GM18498 (cell line): ENCODE data around the gene SRGAP3.

Experiments used
- ATAC-seq: cut with Tn5 transposase; IDR thresholded peaks from one replicate; pipeline ENCODE4 v1.9.1; 2021; ENCODE audit warnings: mild to moderate bottlenecking, moderate library complexity; ENCODE audit not compliant: unreplicated experiment

SRGAP3 gene

GRCh38 chr3:9151240-9151639, 98.2 kb downstream of the SRGAP3 start:
- no peak for ATAC-seq

GRCh38 chr3:9149566-9149965, 99.9 kb downstream of the SRGAP3 start:
- ATAC-seq = no peak

DNA sequence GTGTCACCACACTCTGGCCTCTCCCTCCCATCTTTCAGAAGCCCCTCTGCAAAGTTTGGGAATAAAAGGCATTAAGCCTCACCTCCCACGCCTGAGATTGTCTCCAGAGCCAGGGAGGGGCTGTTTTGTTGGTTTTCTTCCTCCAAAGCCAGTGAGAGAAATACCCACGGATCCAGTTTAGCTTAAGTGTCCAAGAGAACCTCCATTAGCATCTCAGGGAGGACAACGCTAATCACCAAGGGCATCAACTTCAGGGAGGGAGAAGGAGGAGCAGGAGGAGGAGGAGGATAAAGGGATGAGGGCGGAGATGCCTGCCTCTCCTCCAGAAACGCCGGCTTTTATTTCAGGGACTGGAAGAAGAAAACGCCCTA, 101.6 kb downstream of the SRGAP3 start:
- ATAC-seq = no peak

DNA sequence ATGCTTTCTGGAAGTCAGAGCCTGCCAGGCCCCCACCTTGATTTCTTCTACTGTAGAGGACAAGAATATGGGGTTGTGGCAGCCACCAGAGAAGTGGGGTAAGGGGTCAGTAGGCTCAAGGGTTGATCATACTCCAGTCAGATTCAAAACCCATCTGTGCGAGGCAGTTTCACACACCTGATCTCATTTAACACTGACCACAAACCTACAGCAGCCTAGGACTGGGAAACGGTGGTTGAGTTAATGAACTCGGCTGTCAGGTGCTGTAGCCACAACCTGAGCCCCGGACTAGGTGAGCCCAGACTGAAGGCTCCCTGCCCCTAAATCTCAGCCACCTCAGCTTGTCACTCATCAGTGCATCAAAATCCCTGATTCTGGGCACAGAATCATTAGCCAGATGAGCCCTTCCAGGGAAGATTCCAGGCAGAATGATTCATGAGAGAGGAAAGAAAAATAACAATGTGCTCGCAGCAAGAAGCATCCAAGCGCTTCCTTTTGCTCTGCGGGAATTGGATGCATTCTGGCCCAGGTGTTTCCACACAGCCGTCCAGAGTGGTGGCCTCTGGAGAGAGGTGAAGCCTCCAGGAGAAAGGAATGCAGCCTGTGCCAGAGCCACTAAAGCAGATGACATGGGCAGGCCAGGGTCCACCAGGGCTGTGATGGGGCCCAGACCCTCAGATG, 102.1 kb downstream of the SRGAP3 start:
- ATAC-seq = peak; percentile 62

DNA sequence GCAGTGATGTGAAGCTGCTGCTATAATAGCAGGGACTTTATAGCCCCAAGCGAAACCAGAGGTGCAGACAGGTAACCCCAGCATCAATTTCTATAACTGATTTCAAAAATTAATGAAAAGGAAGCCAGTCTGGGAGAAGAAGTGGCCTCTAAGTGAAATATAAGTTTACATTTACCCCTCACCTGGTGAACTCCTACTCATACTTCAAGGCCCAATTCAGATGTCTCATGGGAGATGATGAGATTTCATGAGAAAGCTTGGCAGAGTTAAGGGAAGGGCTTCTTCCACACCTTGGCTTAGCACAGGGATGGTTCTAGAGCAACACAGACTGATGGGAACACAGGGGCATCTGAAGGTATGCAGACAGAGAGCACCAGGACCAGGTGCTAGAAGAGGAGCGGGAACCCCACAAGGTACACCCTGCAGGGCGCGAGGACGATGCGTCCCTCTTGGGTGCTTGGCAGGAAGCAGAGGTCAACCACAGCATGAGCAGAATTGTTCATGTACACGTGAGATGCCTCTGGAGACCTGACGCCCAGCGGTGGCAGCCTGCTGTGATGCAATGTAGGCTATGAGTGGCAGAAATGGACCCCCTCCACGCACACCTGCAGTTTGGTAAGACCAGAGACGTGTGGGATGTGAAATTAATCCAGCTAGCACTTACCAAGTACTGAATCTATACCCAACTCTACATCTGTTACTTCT, 102.9 kb downstream of the SRGAP3 start:
- peak; percentile 73 for ATAC-seq

GRCh38 chr3:9143184-9143583, 106.3 kb downstream of the SRGAP3 start:
- no peak for ATAC-seq

DNA sequence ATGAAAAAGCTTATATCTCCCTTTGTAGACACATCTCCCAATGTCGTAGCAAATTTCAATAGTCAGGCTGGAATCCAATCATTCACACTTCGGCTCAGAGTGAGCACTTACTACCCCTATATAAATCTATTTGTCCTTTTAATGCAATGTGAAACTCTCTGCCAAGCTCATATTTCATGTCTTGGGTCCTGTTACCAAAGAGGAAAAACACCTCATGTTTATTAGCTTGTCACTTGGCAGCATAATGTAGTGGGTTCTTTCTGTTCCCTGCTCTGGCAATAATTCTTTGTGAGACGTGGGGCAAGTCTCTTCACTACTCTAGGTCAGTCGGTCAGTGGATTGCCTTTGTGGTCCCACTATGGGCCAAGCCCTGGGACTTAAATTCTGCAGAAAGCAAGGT, 107.1 kb downstream of the SRGAP3 start:
- no peak for ATAC-seq

DNA sequence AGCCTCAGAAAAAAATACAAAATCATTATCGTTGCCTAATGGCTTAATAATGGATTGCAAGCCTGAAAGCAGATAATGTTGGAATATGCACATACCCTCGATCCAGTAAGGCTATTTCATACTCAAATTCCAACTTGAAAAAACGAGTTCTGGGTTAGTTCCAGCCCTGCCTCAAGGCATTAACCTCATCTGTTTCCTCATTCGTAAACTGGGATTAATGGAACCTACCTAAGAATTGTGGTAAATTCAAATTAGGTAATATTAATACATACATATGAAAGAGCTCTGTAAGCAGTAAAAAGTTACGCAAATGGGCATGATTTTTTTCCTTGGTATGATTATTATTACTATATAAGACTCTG, 107.5 kb downstream of the SRGAP3 start:
- ATAC-seq = no peak

DNA sequence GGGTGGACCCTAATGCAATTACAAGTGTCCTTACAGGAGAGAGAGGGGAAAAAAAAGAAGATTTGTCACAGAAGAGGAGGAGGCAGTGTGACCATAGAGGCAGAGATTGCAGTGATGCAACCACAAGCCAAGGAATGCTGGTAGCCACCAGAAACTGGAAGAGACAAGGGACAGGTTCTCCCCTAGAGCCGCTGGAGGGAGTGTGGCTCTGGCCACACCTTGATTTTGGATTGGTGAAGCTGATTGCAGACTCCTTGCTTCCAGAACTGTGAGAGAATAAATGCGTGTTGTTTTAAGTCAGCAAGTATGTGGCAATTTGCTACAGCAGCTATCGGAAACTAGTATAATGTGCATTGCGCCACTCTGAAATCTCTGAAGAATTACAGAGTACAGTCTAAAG, 110.1 kb downstream of the SRGAP3 start:
- ATAC-seq = no peak

DNA sequence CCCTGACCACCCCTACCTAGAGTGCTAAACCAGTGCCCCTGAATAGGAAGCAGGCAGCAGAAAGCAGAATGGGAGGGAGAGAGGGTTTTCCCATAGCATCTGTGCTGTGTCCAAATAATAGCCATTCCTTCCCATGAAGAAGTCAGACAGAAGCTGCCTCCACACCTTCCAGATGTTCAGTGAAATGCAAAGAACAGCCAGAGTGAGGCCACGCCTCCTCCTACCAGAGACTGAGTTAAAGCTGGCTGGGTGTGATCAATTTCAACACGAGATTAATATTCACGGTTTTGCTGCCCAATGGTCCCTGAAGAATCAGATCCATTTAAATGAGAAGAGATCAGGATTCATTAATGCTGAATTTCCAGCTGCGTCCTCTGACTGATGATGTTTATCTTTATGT, 111.8 kb downstream of the SRGAP3 start:
- ATAC-seq = no peak

DNA sequence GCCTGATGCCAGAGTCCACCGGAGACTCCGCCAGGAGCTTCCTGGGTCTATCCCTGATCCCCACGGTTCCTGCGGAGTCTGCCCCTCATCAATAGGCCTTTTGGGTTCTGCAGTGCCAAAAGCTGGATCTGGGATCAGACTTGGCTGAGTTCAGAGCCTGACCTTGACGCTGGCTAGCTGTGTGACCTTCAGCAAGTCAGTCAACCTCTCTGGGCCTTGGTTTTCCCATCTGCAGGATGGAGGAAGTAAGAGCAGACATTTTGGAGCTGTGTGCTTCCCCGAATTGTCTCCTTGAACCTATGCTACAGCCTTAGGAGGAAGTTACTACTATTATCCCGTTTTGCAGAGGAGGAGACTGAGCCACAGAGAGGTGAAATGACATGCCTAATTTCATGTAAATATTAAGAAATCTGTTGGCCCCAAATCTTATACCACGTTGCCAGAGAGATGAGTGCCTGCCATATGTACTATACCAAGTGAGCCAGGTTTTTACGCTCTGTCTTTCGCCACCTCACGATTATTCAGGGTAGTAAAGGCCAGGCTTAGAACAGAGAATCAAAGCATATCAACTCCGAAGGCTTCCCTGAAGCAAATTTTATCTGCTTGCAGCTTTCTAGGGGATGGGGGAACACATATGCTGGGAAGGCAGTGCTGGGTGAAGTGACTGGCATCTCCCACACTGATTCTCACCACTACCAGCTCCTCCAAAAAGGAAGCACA, 112.5 kb downstream of the SRGAP3 start:
- no peak for ATAC-seq

GRCh38 chr3:9135930-9136525, 113.4 kb downstream of the SRGAP3 start:
- ATAC-seq = no peak

DNA sequence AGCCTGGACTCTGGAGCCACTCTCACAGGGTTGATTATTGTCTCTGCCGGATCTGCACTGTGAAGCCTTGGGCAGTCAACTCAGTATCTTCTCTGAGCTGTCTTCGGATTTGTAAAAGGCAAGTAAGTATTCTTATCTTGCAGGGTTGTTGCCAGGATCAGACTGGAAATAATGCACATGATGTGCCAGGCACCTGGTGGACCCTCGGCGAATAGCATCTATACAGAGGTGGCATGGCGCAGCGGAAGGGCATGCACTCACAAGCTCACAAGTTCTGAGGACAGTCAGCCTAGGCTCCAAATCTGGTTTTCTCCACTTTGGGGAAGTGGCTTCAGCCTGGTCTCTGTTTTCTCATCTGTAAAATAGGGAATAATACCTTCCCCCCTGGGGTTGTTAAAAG, 113.9 kb downstream of the SRGAP3 start:
- ATAC-seq = no peak

- no peak for ATAC-seq
Observed at GRCh38 chr3:9133656-9134055, 115.8 kb downstream of the SRGAP3 start.

DNA sequence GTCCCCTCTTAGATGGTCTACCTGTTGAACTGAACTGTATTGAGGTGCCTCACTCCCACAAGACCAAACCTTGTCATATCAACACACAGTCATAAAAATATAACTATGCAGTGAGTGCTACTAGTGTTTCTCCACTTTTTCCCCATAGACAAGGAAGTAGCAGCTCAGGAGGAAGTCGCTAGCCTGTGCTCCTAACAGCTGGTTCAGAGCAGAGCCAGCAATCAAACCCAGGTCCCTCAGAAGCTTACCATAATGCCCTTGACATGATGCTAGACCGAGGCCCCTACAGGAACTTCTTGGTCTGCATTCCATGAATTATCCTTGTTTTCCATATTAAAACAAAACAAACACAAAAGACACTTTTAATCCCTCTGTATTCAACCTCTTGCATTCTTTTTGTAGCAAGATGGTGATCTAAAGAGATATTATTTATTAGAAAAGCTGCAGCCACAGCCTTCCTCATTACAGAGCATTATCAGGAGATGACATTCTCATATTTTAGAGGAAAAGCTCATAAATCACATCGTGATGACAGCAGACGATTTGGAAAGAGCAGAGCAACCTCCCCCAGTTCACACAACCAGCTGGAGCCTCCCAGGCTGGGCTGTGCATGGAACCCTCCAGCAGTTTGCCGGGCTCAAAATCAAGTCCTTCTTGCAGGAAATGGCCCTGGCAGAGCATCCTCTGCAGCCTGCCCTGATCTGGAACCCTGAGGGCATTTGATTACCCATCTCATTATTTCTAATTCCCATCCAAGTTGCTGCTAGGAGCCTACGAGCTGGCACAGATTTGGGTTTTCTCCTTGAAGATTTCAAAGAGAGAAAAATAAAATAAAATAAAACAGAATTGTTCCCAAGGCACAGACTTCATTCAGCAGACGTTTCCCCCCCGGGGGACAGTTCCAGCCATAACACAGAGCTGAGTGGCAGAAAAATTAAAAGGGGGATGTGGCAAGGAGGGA, 118.8 kb downstream of the SRGAP3 start:
- no peak for ATAC-seq

GRCh38 chr3:9129365-9129764, 120.1 kb downstream of the SRGAP3 start:
- no peak for ATAC-seq

DNA sequence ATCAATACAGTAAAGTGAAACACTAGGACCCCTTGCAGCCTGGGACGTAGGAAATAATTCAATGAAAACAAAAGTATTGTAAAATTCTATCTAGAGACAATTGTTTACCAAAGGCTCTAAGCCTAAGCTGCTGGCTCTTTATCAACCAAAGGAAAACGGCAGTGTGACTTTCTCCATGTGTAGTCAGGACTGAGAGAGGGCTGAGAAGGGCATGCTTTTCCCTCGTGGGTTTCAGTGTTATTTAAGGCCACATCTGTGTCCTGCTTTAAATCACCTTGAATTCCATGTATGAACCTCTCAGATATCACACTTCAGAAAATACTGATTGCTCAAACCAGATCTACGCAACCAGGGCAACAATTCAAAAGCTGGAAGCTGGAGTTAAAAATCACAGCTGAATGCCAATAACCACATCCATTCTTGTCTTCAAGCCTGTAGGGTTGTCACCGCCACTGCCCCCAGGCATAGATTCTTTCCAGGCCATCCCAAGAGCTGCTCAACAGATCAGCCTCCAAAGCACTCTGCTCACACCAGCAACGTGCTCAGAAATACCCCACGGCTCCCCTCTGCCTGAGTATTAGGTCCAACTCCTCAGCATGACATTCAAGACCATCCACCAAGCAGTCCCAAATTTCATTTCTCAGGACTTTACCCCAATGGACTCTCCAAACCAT, 124.0 kb downstream of the SRGAP3 start:
- no peak for ATAC-seq

GRCh38 chr3:9124730-9125129, 124.7 kb downstream of the SRGAP3 start:
- no peak for ATAC-seq

- ATAC-seq = no peak
Observed at GRCh38 chr3:9123840-9124239, 125.6 kb downstream of the SRGAP3 start.

DNA sequence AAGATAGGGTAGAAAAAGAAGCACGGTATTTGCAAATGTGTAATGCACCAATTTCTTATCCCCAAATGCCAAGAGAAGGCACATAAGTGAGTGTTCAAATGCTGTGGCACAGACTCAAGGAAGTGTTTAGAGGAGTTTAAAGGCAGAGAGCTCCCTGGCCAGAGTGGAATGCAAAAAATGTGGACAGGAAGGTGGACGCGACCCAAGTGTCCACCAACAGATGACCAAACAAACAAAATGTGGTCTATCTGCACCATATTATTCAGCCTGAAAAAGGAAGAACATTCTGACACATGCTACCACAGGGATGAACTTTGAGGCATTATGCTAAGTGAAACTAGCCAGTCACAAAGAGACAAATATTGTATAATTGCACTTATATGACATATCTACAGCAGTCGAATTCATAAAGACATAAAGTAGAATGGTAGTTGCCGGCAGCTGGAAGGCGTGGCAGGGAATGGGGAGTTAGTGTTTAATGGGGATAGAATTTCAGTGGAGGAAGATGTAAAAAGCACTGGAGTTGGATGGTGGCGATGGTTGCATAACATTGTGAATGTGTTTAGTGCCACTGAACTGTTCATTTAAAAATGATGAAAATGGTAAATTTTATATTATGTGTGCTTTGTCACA, 126.6 kb downstream of the SRGAP3 start:
- no peak for ATAC-seq
